NCI-H2196 treated with DMSO at 0.1 percent for 48 hours (cell line): Measurements from ENCODE around the gene COA3.
A peak's percentile ranks its signal among the peaks of the same experiment; 100 is the strongest.
"Not testable (repeated sequence)": the region's sequence is repeated elsewhere in the genome, so short reads cannot be mapped to it uniquely, and the experiment has no call there.

Experiments used
- DNase-seq: peaks from one replicate; lab custom pipeline; 2025; ENCODE audit not compliant: unreplicated experiment; lab: John Stamatoyannopoulos, UW

COA3 gene

GRCh38 chr17:42782166-42783061 lies 16.1 kb downstream of the COA3 start:
- DNase-seq: no peak

- DNase-seq: no peak
These were observed 16.8 kb downstream of the COA3 start for GRCh38 chr17:42781639-42782165.

- no peak for DNase-seq
These were observed 17.5 kb downstream of the COA3 start for GRCh38 chr17:42780851-42781638.

GRCh38 chr17:42779936-42780850 lies 18.3 kb downstream of the COA3 start, which contains the start of gene WNK4:
Gene WNK4, plus strand, starts transcription at chr17:42780610. Its CDS starts 89 bp downstream, at chr17:42780699.
- DNase-seq: no peak

- no peak for DNase-seq
These were observed 19.1 kb downstream of the COA3 start for GRCh38 chr17:42779304-42779935.

GRCh38 chr17:42778570-42778969 lies 19.9 kb downstream of the COA3 start:
- no peak for DNase-seq

GRCh38 chr17:42775534-42776098 lies 22.9 kb downstream of the COA3 start:
- no peak for DNase-seq

- no peak for DNase-seq
These were observed 24.3 kb downstream of the COA3 start for GRCh38 chr17:42774066-42774745.

GRCh38 chr17:42773290-42774035 lies 25.0 kb downstream of the COA3 start, which contains the start of gene VPS25:
Gene VPS25, plus strand, starts transcription at chr17:42773449. Its CDS starts 27 bp downstream, at chr17:42773476.
- peak; percentile 33 for DNase-seq

GRCh38 chr17:42772945-42773289 lies 25.6 kb downstream of the COA3 start:
- DNase-seq: no peak

- not testable (repeated sequence) for DNase-seq
These were observed 28.5 kb downstream of the COA3 start for GRCh38 chr17:42769964-42770363.

GRCh38 chr17:42768006-42768405 lies 30.5 kb downstream of the COA3 start:
- not testable (repeated sequence) for DNase-seq

- no peak for DNase-seq
These were observed 31.0 kb downstream of the COA3 start for GRCh38 chr17:42767512-42767911.

- no peak for DNase-seq
These were observed 32.4 kb downstream of the COA3 start for GRCh38 chr17:42766124-42766523.

- no peak for DNase-seq
These were observed 36.9 kb downstream of the COA3 start for GRCh38 chr17:42761638-42762037.

- no peak for DNase-seq
These were observed 37.6 kb downstream of the COA3 start, which contains the start of gene RAMP2 for GRCh38 chr17:42760652-42761581. Gene RAMP2, plus strand, starts transcription at chr17:42761227. Its CDS starts 35 bp downstream, at chr17:42761262.

- DNase-seq: no peak
These were observed 38.4 kb downstream of the COA3 start for GRCh38 chr17:42759982-42760651.
